B cell (primary cell): ENCODE results near the gene SEC14L1.

ENCODE experiments used
- CTCF ChIP-seq: fragments of 200-600 bp; IDR thresholded peaks from one replicate; pipeline ENCODE4 v1.8.0; 2022; ENCODE audit warnings: antibody characterized with exemption, mild to moderate bottlenecking
- EZH2 ChIP-seq: IDR thresholded peaks from 2 replicates; pipeline ENCODE4 v1.6.1; 2012; ENCODE audit warnings: borderline replicate concordance, low read depth, mild to moderate bottlenecking, moderate library complexity, low read length; ENCODE audit not compliant: insufficient read depth, poor library complexity, severe bottlenecking

GRCh38 chr17:77230436-77230830, 89.7 kb downstream of the SEC14L1 start:
- TF ChIP-seq CTCF (no peak), EZH2 (no peak)
